Measurements from ENCODE around the gene HSPB8. TPM values are rescaled to one million over a fixed set of nuclear protein-coding genes. Genes with fewer than 3 reads are reported as not detected.

Gene HSPB8
- total RNA-seq, 2 donors from 2014 or later = 1.4 to 30.8 TPM

GRCh38 chr12:119171691-119172425 is 6.9 kb upstream of the HSPB8 start:
- no peak overlapping the region for H3K27ac ChIP-seq
- intact Hi-C loops (cut with DNase I) = no loop called here
- no peaks in the 10 kb centered on the region for H3K9me3 ChIP-seq
- TF ChIP-seq CTCF (IDR thresholded peaks at IDR 0.05) = no peak
- H3K9ac ChIP-seq (ENCODE audit: low read depth in 2 of 2, low read length in 2 of 2) = no peak overlapping the region
- H3K4me1 ChIP-seq = no peaks in the 10 kb centered on the region
- DNase-seq = no peak
- H3K36me3 ChIP-seq = no peaks in the 10 kb centered on the region
- H3K4me3 ChIP-seq = no peak overlapping the region
- no peaks in the 10 kb centered on the region for H3K27me3 ChIP-seq

GRCh38 chr12:119175081-119175480 is 3.6 kb upstream of the HSPB8 start:
- Histone ChIP-seq H3K36me3 (no peaks in the 10 kb centered on the region), H3K9me3 (no peaks in the 10 kb centered on the region), H3K27ac (no peak overlapping the region), H3K9ac (ENCODE audit: low read depth in 2 of 2, low read length in 2 of 2) (no peak overlapping the region), H3K27me3 (no peaks in the 10 kb centered on the region), H3K4me1 (no peaks in the 10 kb centered on the region), H3K4me3 (no peak overlapping the region)
- no peak for DNase-seq
- TF ChIP-seq CTCF (IDR thresholded peaks at IDR 0.05) = no peak
- intact Hi-C loops (cut with DNase I) = no loop called here

GRCh38 chr12:119176267-119177055 is 2.3 kb upstream of the HSPB8 start:
- intact Hi-C loops (cut with DNase I) = no loop called here

GRCh38 chr12:119177056-119177325 is 1.7 kb upstream of the HSPB8 start:
- intact Hi-C loops (cut with DNase I) = no loop called here
- H3K9ac ChIP-seq (ENCODE audit: low read depth in 2 of 2, low read length in 2 of 2) = no peak overlapping the region
- no peaks in the 10 kb centered on the region for H3K4me1 ChIP-seq
- H3K27ac ChIP-seq = peak overlapping the region; percentile 7
- H3K9me3 ChIP-seq = no peaks in the 10 kb centered on the region
- H3K4me3 ChIP-seq = no peak overlapping the region
- TF ChIP-seq CTCF (IDR thresholded peaks at IDR 0.05) = no peak
- DNase-seq = no peak
- no peaks in the 10 kb centered on the region for H3K36me3 ChIP-seq
- no peaks in the 10 kb centered on the region for H3K27me3 ChIP-seq

More at GRCh38 chr12:119176267-119177055, 2.3 kb upstream of the HSPB8 start:
- peak overlapping the region; percentile 7 for H3K27ac ChIP-seq
- no peaks in the 10 kb centered on the region for H3K4me1 ChIP-seq
- TF ChIP-seq CTCF (IDR thresholded peaks at IDR 0.05) = no peak
- no peaks in the 10 kb centered on the region for H3K27me3 ChIP-seq
- no peaks in the 10 kb centered on the region for H3K36me3 ChIP-seq
- peak; percentile 73 for DNase-seq
- no peaks in the 10 kb centered on the region for H3K9me3 ChIP-seq
- H3K9ac ChIP-seq (ENCODE audit: low read depth in 2 of 2, low read length in 2 of 2) = peak overlapping the region; percentile 21 to 56
- no peak overlapping the region for H3K4me3 ChIP-seq

GRCh38 chr12:119177724-119178380 is 879 bp upstream of the HSPB8 start:
- Histone ChIP-seq H3K4me3 (no peak overlapping the region), H3K4me1 (no peaks in the 10 kb centered on the region), H3K27ac (peak overlapping the region; percentile 25), H3K36me3 (no peaks in the 10 kb centered on the region), H3K9ac (ENCODE audit: low read depth in 2 of 2, low read length in 2 of 2) (no peak overlapping the region), H3K27me3 (no peaks in the 10 kb centered on the region), H3K9me3 (no peaks in the 10 kb centered on the region)
- DNase-seq = no peak
- no peak for TF ChIP-seq CTCF (IDR thresholded peaks at IDR 0.05)
- intact Hi-C loops (cut with DNase I) = no loop called here
